ENCODE results near the gene ELMO3.

ELMO3 gene

GRCh38 chr16:67246081-67246755 is 47.3 kb downstream of the ELMO3 start (continued):
- TF ChIP-seq PRDM2 (tag by site-specific recombination; IDR thresholded peaks at IDR 0.05; ENCODE audit: borderline replicate concordance): no peak
- TF ChIP-seq ZNF114 (tag by site-specific recombination; IDR thresholded peaks at IDR 0.05): no peak
- TF ChIP-seq, protein P1, sequence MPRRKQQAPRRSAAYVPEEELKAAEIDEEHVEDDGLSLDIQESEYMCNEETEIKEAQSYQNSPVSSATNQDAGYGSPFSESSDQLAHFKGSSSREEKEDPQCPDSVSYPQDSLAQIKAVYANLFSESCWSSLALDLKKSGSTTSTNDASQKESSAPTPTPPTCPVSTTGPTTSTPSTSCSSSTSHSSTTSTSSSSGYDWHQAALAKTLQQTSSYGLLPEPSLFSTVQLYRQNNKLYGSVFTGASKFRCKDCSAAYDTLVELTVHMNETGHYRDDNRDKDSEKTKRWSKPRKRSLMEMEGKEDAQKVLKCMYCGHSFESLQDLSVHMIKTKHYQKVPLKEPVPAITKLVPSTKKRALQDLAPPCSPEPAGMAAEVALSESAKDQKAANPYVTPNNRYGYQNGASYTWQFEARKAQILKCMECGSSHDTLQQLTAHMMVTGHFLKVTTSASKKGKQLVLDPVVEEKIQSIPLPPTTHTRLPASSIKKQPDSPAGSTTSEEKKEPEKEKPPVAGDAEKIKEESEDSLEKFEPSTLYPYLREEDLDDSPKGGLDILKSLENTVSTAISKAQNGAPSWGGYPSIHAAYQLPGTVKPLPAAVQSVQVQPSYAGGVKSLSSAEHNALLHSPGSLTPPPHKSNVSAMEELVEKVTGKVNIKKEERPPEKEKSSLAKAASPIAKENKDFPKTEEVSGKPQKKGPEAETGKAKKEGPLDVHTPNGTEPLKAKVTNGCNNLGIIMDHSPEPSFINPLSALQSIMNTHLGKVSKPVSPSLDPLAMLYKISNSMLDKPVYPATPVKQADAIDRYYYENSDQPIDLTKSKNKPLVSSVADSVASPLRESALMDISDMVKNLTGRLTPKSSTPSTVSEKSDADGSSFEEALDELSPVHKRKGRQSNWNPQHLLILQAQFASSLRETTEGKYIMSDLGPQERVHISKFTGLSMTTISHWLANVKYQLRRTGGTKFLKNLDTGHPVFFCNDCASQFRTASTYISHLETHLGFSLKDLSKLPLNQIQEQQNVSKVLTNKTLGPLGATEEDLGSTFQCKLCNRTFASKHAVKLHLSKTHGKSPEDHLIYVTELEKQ (tag by site-specific recombination; IDR thresholded peaks at IDR 0.05; ENCODE audit: borderline replicate concordance): no peak
- no peak for TF ChIP-seq HOXA7 (CRISPR knock-in tag; IDR thresholded peaks at IDR 0.05; ENCODE audit: borderline replicate concordance)
- peak; percentile 93 for TF ChIP-seq ZBTB7A (tag by site-specific recombination; IDR thresholded peaks at IDR 0.05; ENCODE audit: low read depth)
- peak; percentile 44 for TF ChIP-seq ZBTB26 (tag by site-specific recombination; optimal IDR thresholded peaks at IDR 0.05)
- TF ChIP-seq, protein P2, sequence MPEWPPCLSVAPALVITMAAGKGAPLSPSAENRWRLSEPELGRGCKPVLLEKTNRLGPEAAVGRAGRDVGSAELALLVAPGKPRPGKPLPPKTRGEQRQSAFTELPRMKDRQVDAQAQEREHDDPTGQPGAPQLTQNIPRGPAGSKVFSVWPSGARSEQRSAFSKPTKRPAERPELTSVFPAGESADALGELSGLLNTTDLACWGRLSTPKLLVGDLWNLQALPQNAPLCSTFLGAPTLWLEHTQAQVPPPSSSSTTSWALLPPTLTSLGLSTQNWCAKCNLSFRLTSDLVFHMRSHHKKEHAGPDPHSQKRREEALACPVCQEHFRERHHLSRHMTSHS (tag by site-specific recombination; IDR thresholded peaks at IDR 0.05): no peak
- 0 out of 2 replicates have a peak, but pooled peaks have one; percentile 38 for TF ChIP-seq PRDM1 (tag by site-specific recombination; IDR thresholded peaks at IDR 0.05)
- no peak for TF ChIP-seq ZNF23 (tag by site-specific recombination; IDR thresholded peaks at IDR 0.05; ENCODE audit: borderline replicate concordance)
- TF ChIP-seq, protein P3, sequence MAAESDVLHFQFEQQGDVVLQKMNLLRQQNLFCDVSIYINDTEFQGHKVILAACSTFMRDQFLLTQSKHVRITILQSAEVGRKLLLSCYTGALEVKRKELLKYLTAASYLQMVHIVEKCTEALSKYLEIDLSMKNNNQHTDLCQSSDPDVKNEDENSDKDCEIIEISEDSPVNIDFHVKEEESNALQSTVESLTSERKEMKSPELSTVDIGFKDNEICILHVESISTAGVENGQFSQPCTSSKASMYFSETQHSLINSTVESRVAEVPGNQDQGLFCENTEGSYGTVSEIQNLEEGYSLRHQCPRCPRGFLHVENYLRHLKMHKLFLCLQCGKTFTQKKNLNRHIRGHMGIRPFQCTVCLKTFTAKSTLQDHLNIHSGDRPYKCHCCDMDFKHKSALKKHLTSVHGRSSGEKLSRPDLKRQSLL (tag by site-specific recombination; IDR thresholded peaks at IDR 0.05): no peak
- no peak; the same call in 1 of the 2 replicates for TF ChIP-seq ZNF324 (tag by site-specific recombination; IDR thresholded peaks at IDR 0.05)
- peak; percentile 81 for TF ChIP-seq WT1 (tag by site-specific recombination; IDR thresholded peaks at IDR 0.05)
- no peak for TF ChIP-seq ZNF624 (tag by site-specific recombination; IDR thresholded peaks at IDR 0.05)
- TF ChIP-seq ZNF132 (tag by site-specific recombination; IDR thresholded peaks at IDR 0.05; ENCODE audit: borderline replicate concordance): no peak
- TF ChIP-seq ZNF354C (tag by site-specific recombination; IDR thresholded peaks at IDR 0.05; ENCODE audit: borderline replicate concordance, low read depth): no peak
- peak; percentile 82 for TF ChIP-seq SP3 (tag by site-specific recombination; IDR thresholded peaks at IDR 0.05)
- TF ChIP-seq, protein P4, sequence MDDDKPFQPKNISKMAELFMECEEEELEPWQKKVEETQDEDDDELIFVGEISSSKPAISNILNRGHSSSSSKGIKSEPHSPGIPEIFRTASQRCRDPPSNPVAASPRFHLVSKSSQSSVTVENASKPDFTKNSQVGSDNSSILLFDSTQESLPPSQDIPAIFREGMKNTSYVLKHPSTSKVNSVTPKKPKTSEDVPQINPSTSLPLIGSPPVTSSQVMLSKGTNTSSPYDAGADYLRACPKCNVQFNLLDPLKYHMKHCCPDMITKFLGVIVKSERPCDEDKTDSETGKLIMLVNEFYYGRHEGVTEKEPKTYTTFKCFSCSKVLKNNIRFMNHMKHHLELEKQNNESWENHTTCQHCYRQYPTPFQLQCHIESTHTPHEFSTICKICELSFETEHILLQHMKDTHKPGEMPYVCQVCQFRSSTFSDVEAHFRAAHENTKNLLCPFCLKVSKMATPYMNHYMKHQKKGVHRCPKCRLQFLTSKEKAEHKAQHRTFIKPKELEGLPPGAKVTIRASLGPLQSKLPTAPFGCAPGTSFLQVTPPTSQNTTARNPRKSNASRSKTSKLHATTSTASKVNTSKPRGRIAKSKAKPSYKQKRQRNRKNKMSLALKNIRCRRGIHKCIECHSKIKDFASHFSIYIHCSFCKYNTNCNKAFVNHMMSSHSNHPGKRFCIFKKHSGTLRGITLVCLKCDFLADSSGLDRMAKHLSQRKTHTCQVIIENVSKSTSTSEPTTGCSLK (tag by site-specific recombination; IDR thresholded peaks at IDR 0.05): no peak
- no peak for TF ChIP-seq ZFP41 (tag by site-specific recombination; IDR thresholded peaks at IDR 0.05; ENCODE audit: borderline replicate concordance)
- TF ChIP-seq, protein P5, sequence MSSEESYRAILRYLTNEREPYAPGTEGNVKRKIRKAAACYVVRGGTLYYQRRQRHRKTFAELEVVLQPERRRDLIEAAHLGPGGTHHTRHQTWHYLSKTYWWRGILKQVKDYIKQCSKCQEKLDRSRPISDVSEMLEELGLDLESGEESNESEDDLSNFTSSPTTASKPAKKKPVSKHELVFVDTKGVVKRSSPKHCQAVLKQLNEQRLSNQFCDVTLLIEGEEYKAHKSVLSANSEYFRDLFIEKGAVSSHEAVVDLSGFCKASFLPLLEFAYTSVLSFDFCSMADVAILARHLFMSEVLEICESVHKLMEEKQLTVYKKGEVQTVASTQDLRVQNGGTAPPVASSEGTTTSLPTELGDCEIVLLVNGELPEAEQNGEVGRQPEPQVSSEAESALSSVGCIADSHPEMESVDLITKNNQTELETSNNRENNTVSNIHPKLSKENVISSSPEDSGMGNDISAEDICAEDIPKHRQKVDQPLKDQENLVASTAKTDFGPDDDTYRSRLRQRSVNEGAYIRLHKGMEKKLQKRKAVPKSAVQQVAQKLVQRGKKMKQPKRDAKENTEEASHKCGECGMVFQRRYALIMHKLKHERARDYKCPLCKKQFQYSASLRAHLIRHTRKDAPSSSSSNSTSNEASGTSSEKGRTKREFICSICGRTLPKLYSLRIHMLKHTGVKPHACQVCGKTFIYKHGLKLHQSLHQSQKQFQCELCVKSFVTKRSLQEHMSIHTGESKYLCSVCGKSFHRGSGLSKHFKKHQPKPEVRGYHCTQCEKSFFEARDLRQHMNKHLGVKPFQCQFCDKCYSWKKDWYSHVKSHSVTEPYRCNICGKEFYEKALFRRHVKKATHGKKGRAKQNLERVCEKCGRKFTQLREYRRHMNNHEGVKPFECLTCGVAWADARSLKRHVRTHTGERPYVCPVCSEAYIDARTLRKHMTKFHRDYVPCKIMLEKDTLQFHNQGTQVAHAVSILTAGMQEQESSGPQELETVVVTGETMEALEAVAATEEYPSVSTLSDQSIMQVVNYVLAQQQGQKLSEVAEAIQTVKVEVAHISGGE (tag by site-specific recombination; conservative IDR thresholded peaks at IDR 0.05; ENCODE audit: low read depth): peak; percentile 79
